ENCODE data around the gene ATP1B2.

The ATP1B2 gene

DNA sequence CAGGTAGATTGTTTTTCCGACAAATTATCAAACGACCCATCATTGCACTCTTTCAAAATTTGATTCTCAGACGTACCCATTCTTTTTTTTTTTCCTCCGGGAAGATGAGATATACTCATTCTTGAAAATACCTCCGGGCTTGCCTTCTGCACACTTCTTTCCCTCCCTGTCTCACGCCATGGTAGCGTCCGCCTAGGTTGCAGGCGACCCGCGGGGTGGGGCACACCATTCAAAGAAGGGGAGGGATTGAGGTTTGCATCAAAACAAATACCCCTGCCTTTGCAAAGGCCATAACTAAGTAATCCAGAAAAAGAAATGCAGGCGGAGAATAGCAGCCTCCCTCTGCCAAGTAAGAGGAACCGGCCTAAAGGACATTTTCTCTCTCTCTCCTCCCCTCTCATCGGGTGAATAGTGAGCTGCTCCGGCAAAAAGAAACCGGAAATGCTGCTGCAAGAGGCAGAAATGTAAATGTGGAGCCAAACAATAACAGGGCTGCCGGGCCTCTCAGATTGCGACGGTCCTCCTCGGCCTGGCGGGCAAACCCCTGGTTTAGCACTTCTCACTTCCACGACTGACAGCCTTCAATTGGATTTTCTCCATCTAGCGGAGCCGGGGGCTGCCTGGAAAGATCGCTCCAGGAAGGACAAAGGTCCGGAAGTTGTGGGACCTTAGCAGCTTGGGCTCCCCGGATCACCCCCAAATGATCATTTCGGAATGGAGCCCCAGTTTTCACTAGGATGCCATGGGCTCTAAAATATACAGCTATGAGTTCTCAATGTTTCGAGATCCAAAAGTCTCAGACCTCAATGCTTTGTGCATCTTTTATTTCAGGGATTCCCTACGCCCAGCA, 35.7 kb downstream of the ATP1B2 start:
- peak; percentile 94 for DNase-seq

DNA sequence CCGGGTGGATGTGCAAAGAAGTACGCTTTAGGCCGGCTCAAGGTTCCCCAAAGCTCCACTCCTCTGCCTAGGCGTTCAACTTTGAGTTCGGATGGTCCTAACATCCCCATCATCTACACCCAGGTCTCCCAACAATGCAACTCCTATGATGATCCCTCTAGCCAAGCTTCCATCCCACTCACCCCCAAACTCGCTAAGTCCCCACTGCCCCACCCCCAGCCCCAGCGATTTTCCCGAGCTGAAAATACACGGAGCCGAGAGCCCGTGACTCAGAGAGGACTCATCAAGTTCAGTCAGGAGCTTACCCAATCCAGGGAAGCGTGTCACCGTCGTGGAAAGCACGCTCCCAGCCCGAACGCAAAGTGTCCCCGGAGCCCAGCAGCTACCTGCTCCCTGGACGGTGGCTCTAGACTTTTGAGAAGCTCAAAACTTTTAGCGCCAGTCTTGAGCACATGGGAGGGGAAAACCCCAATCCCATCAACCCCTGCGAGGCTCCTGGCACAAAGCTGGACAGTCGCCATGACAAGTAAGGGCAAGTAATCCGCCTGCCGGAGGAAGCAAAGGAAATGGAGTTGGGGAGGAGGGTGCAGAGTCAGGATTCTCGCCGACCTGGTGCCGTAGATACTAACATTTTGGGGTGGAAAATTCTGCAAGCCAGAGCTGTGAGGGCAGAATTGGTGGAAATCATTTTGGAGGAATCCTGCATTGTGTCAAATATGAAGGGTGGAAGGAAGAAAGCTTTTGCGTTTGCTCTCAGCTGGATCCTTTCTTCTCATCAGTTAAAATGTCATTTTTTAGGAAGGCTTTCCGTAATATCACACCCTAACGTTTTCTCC, 36.6 kb downstream of the ATP1B2 start, which contains the start of gene TP53:
Gene TP53 (minus strand): TSS at position 419 of the 836 bp plus-strand sequence. CDS start 10,896 bp downstream, outside the sequence.
- peak; percentile 98 for DNase-seq

DNA sequence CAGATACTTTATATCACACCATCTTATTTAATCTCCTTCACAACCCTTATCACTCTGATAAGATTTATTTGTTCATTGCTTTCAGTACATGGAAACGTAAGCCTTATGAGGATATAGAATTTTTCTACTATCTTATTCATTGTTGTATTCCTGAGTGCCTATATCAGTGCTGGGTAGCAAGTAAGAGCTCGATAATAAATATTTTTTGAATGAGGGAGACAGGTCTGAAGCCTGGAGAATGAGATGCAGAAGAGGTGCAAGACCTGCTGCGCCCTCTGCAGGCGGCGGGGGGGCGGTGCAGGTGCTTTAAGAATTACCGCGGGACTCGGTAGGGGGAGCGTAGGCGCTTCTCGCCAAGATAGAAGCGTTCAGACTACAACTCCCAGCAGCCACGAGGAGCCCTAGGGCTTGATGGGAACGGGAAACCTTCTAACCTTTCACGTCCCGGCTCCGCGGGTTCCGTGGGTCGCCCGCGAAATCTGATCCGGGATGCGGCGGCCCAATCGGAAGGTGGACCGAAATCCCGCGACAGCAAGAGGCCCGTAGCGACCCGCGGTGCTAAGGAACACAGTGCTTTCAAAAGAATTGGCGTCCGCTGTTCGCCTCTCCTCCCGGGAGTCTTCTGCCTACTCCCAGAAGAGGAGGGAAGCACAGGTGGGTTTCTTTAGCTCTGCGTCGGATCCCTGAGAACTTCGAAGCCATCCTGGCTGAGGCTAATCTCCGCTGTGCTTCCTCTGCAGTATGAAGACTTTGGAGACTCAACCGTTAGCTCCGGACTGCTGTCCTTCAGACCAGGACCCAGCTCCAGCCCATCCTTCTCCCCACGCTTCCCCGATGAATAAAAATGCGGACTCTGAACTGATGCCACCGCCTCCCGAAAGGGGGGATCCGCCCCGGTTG, 37.4 kb downstream of the ATP1B2 start, which contains the start of gene WRAP53:
Gene WRAP53 (plus strand): TSS at position 570 of the 900 bp plus-strand sequence. CDS start 172 bp downstream, at position 742.
- DNase-seq = peak; percentile 99

DNA sequence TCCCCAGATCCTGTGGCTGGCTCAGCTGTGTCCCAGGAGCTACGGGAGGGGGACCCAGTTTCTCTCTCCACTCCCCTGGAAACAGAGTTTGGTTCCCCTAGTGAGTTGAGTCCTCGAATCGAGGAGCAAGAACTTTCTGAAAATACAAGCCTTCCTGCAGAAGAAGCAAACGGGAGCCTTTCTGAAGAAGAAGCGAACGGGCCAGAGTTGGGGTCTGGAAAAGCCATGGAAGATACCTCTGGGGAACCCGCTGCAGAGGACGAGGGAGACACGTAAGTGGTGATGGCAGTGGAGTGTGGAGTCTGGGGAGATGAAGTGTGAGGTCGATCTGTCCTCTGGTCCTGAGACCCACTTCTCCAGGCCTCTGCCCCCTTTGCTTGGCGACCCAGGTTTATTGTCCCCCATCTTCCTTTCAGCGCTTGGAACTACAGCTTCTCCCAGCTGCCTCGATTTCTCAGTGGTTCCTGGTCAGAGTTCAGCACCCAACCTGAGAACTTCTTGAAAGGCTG, 38.1 kb downstream of the ATP1B2 start:
- no peak for DNase-seq

DNA sequence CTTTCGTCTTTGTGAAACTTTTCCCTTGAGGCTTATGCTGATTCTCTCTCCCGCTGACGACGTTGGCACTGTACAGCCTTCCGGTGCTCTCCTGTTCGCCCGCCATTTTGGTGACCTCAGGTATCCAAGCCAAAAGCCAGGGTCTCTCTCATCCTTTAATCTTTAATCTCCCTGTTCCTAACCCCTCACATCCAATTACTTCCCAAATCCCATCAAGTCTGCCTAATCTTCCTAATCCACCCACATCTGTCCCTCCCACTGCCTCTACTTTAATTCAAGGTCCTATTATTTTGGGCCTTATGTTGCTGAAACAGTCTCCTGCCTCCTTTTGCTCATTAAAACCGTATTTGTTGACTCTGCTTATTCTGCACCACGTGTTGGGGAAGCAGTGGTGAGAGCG, 44.9 kb downstream of the ATP1B2 start:
- no peak for DNase-seq

DNA sequence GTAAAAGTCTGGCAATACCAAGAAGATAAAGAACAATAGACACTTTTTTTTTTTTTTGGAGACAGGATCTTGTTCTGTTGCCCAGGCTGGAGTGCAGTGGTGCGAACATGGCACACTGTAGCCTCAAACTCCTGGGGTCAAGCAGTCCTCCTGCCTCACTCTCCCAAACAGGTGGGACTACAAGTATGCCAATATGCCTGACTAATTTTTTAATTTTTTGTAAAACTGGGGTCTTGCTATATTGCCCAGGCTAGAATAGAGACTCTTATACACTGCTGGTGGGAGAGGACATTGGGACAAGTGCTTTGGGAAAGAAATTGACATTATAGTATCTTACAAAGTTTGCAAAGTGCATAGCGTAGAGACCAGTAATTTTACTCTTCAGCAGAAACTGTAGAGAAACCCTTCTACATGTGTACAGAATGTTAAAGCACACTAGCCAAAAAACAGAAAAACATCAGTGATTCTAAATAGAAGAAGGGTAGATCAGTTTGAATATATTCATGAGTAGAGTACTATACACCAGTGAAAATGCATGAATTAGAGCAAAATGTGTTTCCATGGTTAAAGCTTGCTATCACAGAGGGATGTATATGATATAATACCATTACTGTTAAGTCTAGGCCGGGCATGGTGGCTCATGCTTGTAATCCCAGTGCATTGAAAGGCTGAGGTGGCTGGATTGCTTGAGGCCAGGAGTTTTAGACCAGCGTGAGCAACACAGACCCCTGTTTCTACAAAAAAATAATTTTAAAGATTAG, 47.3 kb downstream of the ATP1B2 start:
- DNase-seq = no peak

DNA sequence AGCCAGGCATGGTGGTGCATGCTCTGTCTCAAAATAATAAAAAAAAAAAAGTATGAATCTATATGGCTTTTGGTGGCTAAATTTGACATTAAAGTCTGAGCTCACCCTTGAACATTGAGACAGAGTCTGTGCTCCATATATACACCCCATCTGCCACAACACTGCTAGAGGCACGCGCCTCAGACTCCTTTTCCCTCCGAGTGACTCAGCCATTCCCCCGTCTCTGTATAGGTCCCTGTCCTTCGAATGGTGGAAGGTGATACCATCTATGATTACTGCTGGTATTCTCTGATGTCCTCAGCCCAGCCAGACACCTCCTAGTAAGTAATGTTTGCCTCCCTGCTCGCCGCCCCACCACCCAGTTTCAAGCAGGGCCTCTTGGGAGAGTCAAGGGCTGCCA, 49.8 kb downstream of the ATP1B2 start:
- DNase-seq = peak; percentile 37

DNA sequence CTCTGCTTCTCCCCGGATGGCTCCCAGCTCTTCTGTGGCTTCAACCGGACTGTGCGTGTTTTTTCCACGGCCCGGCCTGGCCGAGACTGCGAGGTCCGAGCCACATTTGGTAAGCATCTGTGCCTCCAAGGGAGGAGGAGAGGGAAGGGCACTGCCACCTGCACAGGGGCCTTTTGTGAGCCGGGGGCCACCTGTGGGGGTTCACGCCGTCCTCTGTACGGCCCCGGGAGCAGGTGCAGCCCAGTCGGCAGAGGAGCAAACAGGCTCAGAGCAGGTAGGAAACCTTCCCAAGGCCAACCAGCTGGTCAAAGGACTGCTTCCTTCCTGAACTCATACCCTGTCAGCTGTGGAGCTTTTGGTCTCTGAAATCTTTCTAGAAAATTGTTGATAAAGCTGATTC, 51.0 kb downstream of the ATP1B2 start:
- DNase-seq = no peak

DNA sequence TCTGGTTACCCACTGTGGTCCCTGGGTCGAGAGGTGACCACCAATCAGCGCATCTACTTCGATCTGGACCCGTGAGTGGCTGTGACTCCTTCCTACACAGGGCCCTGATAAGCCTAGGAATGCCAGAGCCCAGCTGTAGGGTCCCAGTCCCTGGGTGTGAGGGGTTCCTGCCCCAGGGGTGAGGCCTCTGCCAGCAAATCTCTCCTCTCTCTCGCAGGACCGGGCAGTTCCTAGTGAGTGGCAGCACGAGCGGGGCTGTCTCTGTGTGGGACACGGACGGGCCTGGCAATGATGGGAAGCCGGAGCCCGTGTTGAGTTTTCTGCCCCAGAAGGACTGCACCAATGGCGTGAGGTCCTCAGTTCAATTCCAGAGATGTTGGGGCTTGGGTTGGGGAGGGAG, 52.0 kb downstream of the ATP1B2 start:
- no peak for DNase-seq

DNA sequence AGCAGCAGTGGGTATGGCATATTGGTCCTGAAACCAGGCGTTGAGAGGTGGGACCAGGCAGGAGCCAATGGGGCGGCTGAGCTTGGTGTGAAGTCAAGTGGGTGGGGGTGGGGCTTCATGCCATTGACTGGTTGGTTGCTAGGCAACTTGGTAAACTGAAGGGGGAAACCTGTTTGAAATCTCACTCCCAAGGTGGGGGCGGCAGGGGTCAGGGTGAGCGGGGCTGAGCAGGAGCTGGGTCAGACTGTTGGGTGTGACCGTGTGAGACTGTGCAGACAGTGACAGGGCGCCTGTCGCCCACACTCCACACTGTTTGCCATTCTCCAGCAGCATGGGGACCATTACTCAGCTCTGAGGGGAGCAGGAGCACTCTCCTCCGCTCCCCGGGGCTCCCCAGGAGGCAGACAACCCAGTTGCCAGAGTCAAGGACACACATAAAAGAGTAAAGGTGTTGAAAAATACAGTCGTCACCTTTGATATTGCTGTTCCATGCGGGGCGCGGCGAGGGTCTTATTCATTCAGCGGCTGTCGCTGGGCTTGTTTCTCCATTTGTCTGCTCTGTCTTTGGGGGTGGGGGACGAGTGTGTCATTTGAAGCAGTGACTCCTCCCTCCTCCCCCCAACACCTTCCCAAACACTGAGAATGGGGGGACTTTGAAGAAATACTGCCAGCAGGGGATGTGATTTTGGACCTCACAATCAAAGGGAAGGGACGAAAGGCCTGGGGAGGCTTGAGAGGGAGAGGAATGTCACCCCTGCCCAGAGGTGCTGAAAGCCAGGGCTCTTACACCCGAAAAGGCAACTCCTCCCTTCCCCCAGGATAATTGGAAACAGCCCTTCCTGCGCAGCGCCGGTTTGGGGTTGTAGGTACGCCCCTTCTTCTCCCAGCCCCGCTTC, 53.1 kb downstream of the ATP1B2 start:
- peak; percentile 69 for DNase-seq

DNA sequence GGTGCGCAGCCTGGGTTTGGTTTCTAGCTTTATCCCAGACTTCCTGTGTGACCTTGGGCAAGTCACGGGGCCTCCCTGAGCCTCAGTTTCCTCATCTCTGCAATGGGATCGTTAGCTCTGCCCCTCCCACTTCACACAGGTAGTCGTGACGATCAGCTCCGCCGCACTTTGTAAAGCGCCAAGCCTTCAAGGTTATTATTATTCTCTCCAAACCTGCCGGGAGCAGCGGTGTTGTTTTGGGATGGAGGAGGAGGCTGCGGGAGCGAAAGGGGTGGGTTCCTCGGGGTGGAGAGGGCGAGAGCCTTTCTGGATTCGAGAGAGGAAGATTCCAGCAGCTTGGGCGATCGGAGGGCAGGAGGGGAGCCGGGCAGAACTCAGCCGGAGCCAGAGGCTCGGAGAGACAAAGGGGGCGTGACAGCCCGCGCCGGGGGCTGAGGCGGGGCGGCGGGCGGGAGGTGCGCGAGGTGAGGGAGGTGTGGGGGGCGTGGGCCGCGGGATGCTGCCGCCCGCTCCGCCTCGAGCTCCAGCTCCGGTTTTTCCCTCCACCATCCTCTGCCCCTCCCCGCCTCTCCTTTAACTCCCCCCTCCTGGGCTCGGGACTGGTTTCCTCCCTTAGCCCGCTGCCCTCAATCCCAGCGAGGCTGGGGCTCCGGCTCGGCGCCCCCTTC, 54.0 kb downstream of the ATP1B2 start, which contains the start of gene EFNB3:
Gene EFNB3 (plus strand): TSS at position 602 of the 668 bp plus-strand sequence. CDS start 397 bp downstream, outside the sequence.
- no peak for DNase-seq

DNA sequence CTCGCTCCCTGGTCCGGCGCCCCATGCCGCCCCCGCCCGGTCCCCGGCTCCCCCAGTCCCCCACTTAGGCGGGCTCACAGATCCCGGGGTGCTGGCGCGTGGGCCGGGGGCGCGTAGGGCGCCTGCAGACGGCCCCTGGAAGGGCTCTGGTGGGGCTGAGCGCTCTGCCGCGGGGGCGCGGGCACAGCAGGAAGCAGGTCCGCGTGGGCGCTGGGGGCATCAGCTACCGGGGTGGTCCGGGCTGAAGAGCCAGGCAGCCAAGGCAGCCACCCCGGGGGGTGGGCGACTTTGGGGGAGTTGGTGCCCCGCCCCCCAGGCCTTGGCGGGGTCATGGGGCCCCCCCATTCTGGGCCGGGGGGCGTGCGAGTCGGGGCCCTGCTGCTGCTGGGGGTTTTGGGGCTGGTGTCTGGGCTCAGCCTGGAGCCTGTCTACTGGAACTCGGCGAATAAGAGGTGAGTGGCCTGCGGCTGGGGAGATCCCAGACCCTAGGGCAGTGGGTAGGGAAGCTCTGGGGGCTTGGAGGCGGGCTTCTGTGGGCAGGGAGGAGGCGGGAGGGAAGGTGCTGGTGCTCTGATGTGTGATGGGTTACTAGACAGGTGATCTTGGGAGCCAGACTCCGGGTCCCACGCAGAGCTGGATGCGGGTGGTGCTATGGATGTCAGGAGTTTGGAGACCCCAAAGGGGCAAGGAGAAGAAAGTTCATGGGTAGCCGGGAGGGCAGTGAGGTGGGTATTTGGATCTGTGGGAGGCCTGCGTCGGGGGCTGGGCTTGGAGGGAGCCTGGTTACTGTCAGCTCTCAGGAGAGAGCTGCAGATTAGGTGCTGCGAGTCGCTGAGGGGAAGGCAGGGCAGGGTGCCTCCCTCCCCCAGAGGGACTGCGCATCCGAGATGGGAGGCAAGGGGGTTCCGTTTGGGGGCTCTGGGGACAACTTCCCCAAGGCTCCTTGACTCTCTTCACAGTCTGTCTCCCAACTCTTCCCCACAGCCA, 54.8 kb downstream of the ATP1B2 start:
- no peak for DNase-seq

DNA sequence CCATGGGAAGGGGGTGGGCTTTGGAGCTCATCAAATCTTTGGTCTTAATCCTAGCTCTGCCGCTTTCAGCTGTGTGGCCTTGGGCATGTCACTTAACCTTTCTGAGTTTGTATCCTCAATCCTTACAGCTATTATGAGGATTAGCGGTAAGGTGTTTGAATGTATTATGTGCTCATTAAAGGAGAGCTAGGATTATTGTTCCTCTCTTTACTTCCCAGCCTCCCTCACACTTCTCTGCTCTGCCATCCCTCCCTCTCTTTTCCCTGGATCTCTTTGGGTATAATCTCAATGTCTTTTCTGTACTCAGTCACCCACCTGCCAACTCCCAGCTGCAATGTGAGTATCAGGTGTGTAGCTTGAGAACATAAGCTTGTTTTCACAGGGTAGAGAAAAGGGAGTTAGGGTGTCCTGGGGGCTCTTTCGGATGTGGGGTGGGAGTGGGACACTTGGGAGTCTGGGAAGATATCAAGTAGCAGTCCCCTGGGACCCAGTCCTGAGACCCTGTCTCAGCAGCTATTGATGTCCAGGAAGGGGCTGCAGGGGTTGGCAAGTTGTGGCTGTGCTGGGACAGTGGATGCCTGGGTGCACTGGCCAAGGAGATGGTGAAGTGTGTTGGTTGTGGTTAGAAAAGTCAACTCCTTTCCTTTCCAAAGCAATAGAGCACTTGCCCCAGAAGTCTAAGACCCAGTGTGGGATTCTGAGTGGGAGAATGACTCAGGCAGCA, 56.1 kb downstream of the ATP1B2 start:
- DNase-seq = no peak

All from hematopoietic multipotent progenitor cell treated with erythropoietin and hydrocortisone succinate and interleukin-3 and kit ligand, for 4 days (in vitro differentiated cells).